MG63 (cell line): Measurements from ENCODE around the gene ARHGAP42. TPM values are rescaled to one million over a fixed set of nuclear protein-coding genes. Genes with fewer than 3 reads are reported as not detected.

Experiments used
- DNase-seq: peaks from one replicate; pipeline ENCODE4 v3.0.0-alpha.2; 2020
- H3K27me3 ChIP-seq: fragments of 250-450 bp; sonication (Bioruptor Pico); 2 replicates; pipeline ENCODE4 v1.5.1; 2020; ENCODE audit warnings: mild to moderate bottlenecking, moderate library complexity
- H3K36me3 ChIP-seq: fragments of 250-450 bp; sonication (Bioruptor Pico); 2 replicates; pipeline ENCODE4 v1.5.1; 2020; ENCODE audit warnings: mild to moderate bottlenecking, moderate library complexity
- H3K4me3 ChIP-seq: fragments of 250-450 bp; sonication (Bioruptor Pico); 2 replicates; pipeline ENCODE4 v1.5.1; 2020; ENCODE audit warnings: mild to moderate bottlenecking, moderate library complexity
- H3K9me3 ChIP-seq: fragments of 250-450 bp; sonication (Bioruptor Pico); 2 replicates; pipeline ENCODE4 v1.5.1; 2020; ENCODE audit warnings: mild to moderate bottlenecking, moderate library complexity
- total RNA-seq: library from RNA; depleted of rRNA; stranded (reverse); fragments of >200 nt; shearing (Covaris generic); gene quantifications from 2 replicates; pipeline ENCODE4 v1.2.3, GENCODE V29; 2014; ENCODE audit warnings: low replicate concordance

The ARHGAP42 gene
- total RNA-seq, 1 experiment from 2014 or later: 2.0 TPM

GRCh38 chr11:100799445-100799844 lies 112.4 kb downstream of the ARHGAP42 start:
- H3K4me3 ChIP-seq: no peak overlapping the region
- no peaks in the 10 kb centered on the region for H3K27me3 ChIP-seq
- no peak for DNase-seq
- no peaks in the 10 kb centered on the region for H3K9me3 ChIP-seq
- no peaks in the 10 kb centered on the region for H3K36me3 ChIP-seq

DNA sequence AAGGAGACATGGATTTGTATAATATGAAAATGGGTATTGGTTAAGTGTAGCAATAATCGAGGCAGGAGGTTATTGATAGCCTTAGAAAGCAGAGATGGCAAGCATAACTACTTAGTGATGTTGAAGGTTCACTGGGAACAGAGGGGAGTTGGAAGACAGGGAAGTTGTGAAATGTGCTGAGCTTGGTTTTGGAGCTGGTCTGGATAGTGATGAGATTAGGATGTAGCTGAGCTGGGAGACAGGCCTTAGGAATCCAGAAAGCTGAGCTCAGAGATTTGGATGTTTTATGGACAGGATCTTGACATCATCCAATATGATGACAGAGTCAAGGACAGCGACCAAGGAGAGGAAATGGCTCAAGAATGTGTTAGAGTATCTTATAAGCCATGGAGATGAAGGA lies 113.1 kb downstream of the ARHGAP42 start:
- no peak overlapping the region for H3K4me3 ChIP-seq
- no peaks in the 10 kb centered on the region for H3K27me3 ChIP-seq
- H3K9me3 ChIP-seq: no peaks in the 10 kb centered on the region
- no peak for DNase-seq
- no peaks in the 10 kb centered on the region for H3K36me3 ChIP-seq

DNA sequence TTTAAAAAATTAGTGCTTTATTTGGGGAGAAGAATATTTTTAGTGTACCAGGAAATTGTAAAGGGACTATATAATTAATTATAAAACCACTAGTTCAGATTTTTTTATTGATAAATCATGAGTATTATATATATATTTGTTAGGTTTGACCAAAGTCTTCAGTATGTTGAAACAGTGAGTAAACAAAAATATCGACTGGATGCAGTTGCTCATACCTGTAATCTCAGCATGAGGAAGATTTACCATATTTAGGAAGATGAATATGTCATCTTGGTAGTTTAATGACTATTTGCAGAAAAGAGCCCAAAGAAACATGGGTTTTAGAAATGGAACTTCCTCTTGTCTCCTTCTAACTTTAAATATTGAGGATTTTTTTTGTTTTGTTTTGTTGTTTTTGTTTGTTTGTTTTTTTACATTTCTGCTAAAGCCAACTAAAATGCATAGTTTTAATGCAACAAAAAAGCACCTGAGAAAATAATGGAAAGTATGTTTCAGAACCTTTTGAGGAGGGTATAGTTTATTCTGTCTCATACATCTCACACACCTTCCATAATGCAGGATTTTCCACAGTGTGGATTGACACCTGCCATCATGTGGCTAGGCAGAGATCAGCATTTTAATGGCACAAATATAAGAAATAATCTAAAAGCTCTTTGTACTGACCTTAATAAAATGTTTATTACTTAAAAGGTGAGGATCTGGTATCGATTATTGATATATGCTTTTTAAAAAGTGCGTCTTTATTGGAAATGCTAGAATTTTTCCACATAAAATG lies 114.3 kb downstream of the ARHGAP42 start:
- H3K27me3 ChIP-seq: no peaks in the 10 kb centered on the region
- H3K9me3 ChIP-seq: peaks cover 4% of the 10 kb centered on the region

GRCh38 chr11:100805506-100806199 lies 118.6 kb downstream of the ARHGAP42 start:
- Histone ChIP-seq H3K4me3 (no peak overlapping the region), H3K36me3 (no peaks in the 10 kb centered on the region), H3K27me3 (no peaks in the 10 kb centered on the region), H3K9me3 (peaks cover 4% of the 10 kb centered on the region)
- peak; percentile 46 for DNase-seq

More for the DNA sequence above, 114.3 kb downstream of the ARHGAP42 start:
- Histone ChIP-seq H3K36me3 (no peaks in the 10 kb centered on the region), H3K4me3 (no peak overlapping the region)
- DNase-seq: no peak

GRCh38 chr11:100806296-100806695 lies 119.2 kb downstream of the ARHGAP42 start:
- Histone ChIP-seq H3K9me3 (peaks cover 4% of the 10 kb centered on the region), H3K27me3 (no peaks in the 10 kb centered on the region), H3K36me3 (no peaks in the 10 kb centered on the region), H3K4me3 (no peak overlapping the region)
- no peak for DNase-seq

GRCh38 chr11:100808904-100809491 lies 121.9 kb downstream of the ARHGAP42 start:
- DNase-seq: no peak
- Histone ChIP-seq H3K27me3 (no peaks in the 10 kb centered on the region), H3K36me3 (no peaks in the 10 kb centered on the region), H3K9me3 (peaks cover 4% of the 10 kb centered on the region), H3K4me3 (no peak overlapping the region)

DNA sequence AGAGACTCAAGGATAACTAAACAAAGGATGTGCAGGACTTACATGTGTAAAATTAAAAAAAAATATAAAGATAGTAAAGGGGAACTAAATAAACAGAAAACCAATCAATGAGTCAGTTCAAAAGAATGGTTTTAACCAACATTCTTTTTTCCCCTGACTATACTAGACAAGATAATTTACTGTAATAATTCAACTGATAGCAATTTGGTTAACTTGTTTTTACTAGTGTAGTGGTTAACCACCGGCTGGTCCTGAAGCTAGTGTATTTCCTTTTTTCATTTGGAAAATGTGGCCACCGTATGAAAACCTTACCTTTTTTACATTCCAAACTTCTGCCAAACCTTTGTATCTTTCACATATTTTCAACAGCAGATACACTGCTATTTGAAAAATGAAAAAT lies 123.1 kb downstream of the ARHGAP42 start:
- Histone ChIP-seq H3K36me3 (no peaks in the 10 kb centered on the region), H3K27me3 (no peaks in the 10 kb centered on the region), H3K4me3 (no peak overlapping the region), H3K9me3 (peaks cover 4% of the 10 kb centered on the region)
- DNase-seq: no peak

- Histone ChIP-seq H3K27me3 (no peaks in the 10 kb centered on the region), H3K36me3 (no peaks in the 10 kb centered on the region), H3K4me3 (no peak overlapping the region), H3K9me3 (peaks cover 4% of the 10 kb centered on the region)
- no peak for DNase-seq
Observed at GRCh38 chr11:100810666-100811065, 123.6 kb downstream of the ARHGAP42 start.

DNA sequence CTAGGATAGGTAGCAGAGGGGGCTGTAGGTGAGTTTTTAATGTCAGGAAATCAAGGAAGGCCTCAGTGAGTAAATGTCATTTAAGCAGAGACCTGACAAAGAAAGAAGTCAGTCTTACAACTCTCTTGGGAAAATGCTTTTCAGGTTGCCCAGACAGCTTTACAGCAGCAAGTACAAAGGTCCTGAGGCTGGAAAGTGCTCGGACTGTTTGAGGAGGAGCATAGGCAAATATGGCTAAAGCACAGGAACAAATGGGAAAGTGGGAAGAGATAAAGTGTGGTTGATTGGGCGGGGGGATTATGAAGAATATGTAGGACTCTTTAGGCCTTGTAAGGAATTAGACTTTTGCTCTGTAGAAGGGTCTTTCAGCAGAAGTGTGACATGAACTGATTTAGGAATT lies 125.4 kb downstream of the ARHGAP42 start:
- H3K27me3 ChIP-seq: no peaks in the 10 kb centered on the region
- H3K4me3 ChIP-seq: no peak overlapping the region
- no peaks in the 10 kb centered on the region for H3K36me3 ChIP-seq
- H3K9me3 ChIP-seq: no peaks in the 10 kb centered on the region
- DNase-seq: no peak

- no peaks in the 10 kb centered on the region for H3K9me3 ChIP-seq
- H3K27me3 ChIP-seq: no peaks in the 10 kb centered on the region
- H3K36me3 ChIP-seq: no peaks in the 10 kb centered on the region
- no peak overlapping the region for H3K4me3 ChIP-seq
- no peak for DNase-seq
Observed at GRCh38 chr11:100815787-100816330, 128.8 kb downstream of the ARHGAP42 start.

- Histone ChIP-seq H3K27me3 (no peaks in the 10 kb centered on the region), H3K4me3 (no peak overlapping the region), H3K36me3 (no peaks in the 10 kb centered on the region), H3K9me3 (no peaks in the 10 kb centered on the region)
- no peak for DNase-seq
Observed at GRCh38 chr11:100816823-100817222, 129.7 kb downstream of the ARHGAP42 start.

DNA sequence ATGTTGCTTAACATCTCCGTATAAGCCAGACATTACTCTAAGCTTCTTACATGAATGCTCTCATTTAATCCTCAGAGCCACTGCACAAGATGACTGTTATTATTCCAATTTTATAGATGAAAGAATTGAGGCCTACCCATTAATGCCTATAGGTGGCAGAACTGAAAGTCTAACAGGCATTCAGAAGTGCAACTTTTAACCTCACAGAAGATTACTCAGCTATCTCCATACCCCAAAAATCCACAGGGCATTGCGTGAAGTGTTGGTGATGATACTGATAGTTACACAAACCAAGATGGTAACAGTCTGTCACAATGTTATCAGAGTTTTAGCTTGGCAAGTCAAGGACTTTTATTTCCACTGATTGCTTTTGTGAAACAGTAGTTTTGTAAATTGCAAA lies 130.5 kb downstream of the ARHGAP42 start:
- Histone ChIP-seq H3K36me3 (no peaks in the 10 kb centered on the region), H3K27me3 (no peaks in the 10 kb centered on the region), H3K9me3 (no peaks in the 10 kb centered on the region), H3K4me3 (no peak overlapping the region)
- DNase-seq: no peak

- DNase-seq: no peak
- Histone ChIP-seq H3K9me3 (no peaks in the 10 kb centered on the region), H3K36me3 (no peaks in the 10 kb centered on the region), H3K4me3 (no peak overlapping the region), H3K27me3 (no peaks in the 10 kb centered on the region)
Observed at GRCh38 chr11:100820621-100821020, 133.5 kb downstream of the ARHGAP42 start.

DNA sequence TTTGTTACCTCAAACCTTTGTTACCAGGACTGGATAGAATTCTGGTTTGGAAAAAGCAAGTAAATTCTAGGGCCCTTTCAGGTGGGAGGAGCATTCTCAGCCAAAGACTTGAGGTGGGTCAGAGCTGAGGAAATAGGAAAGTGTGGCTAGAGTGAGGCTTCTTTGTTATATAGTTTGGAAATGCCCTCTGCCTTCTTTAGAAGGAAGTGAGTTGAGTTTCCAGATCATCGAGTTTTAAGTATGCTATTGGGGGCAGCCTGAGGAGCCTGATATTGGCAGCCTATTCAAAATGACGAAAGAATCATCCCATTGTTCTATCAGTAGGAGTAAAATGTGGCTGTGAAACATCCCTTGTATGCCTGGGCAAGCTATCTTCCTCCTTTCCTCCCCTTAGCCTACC lies 134.1 kb downstream of the ARHGAP42 start:
- no peak overlapping the region for H3K4me3 ChIP-seq
- DNase-seq: no peak
- no peaks in the 10 kb centered on the region for H3K27me3 ChIP-seq
- no peaks in the 10 kb centered on the region for H3K9me3 ChIP-seq
- H3K36me3 ChIP-seq: no peaks in the 10 kb centered on the region

GRCh38 chr11:100823360-100823759 lies 136.3 kb downstream of the ARHGAP42 start:
- no peak for DNase-seq
- Histone ChIP-seq H3K36me3 (no peaks in the 10 kb centered on the region), H3K4me3 (no peak overlapping the region), H3K27me3 (no peaks in the 10 kb centered on the region), H3K9me3 (no peaks in the 10 kb centered on the region)

DNA sequence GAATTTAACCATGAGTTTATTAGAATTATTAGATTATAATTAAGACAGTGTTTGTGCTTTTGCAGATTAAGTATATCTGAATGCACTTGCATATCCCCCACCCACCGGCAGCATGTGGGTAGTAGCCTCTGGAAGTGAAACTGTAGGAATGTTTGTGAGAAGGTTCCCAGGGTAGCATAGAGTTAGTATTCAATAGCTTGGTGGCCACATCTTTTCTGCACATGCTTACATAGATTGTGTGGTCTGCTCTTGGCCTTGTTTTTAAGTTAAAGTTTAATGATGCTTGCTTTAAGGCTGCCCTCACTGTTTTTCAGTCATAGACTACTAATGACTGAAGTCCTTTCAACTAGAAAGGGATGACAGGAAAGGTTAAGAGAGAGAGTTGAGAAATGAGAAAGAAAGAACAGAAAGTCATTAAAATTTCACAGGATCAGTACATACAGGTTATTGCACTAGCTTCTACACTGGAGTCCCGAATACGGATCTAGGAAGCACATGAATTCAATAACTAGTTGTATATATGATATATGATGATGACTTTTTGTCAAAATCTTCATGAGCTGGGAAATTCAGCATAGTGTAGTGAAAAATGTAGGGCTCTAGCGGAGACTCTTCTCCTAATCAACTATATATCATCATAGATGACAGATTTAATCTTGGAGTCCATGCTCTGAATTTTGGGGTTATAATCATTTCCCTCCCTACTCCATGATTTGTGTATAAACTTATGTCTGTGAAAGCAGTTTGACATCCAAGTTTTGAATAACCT lies 137.1 kb downstream of the ARHGAP42 start:
- no peak for DNase-seq
- H3K4me3 ChIP-seq: no peak overlapping the region
- no peaks in the 10 kb centered on the region for H3K36me3 ChIP-seq
- H3K27me3 ChIP-seq: no peaks in the 10 kb centered on the region
- no peaks in the 10 kb centered on the region for H3K9me3 ChIP-seq

GRCh38 chr11:100825626-100826025 lies 138.5 kb downstream of the ARHGAP42 start:
- DNase-seq: no peak
- H3K4me3 ChIP-seq: no peak overlapping the region
- no peaks in the 10 kb centered on the region for H3K27me3 ChIP-seq
- no peaks in the 10 kb centered on the region for H3K36me3 ChIP-seq
- H3K9me3 ChIP-seq: no peaks in the 10 kb centered on the region
